IMR-90 (cell line): ENCODE data around the gene RGMA. TPM values are rescaled to one million over a fixed set of nuclear protein-coding genes. Genes with fewer than 3 reads are reported as not detected.

Experiments
- ATAC-seq: fragments of 200-7000 bp; cut with Tn5 transposase; 2 replicates; pipeline ENCODE4 v1.9.1; 2020; ENCODE audit warnings: low read depth, mild to moderate bottlenecking, moderate library complexity
- BruUV-seq: library from RNA; stranded (reverse); fragments of 400-500 nt; replicated peaks from 2 replicates; lab custom pipeline; 2021; lab: Mats Ljungman, UMichigan
- CTCF ChIA-PET: fragments of 300-600 bp; formaldehyde crosslinking; extraction: SDS; loops from one replicate; lab custom pipeline; 2021; ENCODE audit warnings: antibody characterized with exemption; lab: Yijun Ruan, JAX
- POLR2A ChIA-PET: fragments of 300-600 bp; sonication (Branson Sonifier 250); formaldehyde crosslinking; loops from one replicate; lab custom pipeline; 2022; ENCODE audit warnings: antibody characterized with exemption; ENCODE audit not compliant: unreplicated experiment; lab: Charles Lee
- DNase-seq: peaks from one replicate; pipeline ENCODE4 v3.0.0; 2013
- H2AFZ ChIP-seq: replicated peaks from 2 replicates; pipeline ENCODE3; 2013; ENCODE audit warnings: low read length, mild to moderate bottlenecking; ENCODE audit not compliant: poor library complexity
- H2AK5ac ChIP-seq: 2 replicates; pipeline ENCODE4 v1.6.1; 2013; ENCODE audit warnings: low read depth, low read length, inconsistent platforms
- H2AK9ac ChIP-seq: replicated peaks from 2 replicates; pipeline ENCODE3; 2013; ENCODE audit warnings: mild to moderate bottlenecking, low read depth, low read length, moderate library complexity; ENCODE audit not compliant: poor library complexity
- H2BK120ac ChIP-seq: 2 replicates; pipeline ENCODE4 v1.6.1; 2013; ENCODE audit warnings: low read depth, low read length, inconsistent platforms
- H2BK15ac ChIP-seq: 3 replicates; pipeline ENCODE4 v1.6.1; 2013; ENCODE audit warnings: low read depth, low read length, inconsistent platforms
- H2BK20ac ChIP-seq: 2 replicates; pipeline ENCODE4 v1.6.1; 2013; ENCODE audit warnings: low read depth, mild to moderate bottlenecking, inconsistent platforms, low read length, moderate library complexity
- H2BK5ac ChIP-seq: 2 replicates; pipeline ENCODE4 v1.6.1; 2013; ENCODE audit warnings: mild to moderate bottlenecking, low read depth, low read length, inconsistent platforms; ENCODE audit not compliant: poor library complexity, severe bottlenecking
- H3K14ac ChIP-seq: replicated peaks from 2 replicates; pipeline ENCODE4 v1.6.1; 2013; ENCODE audit warnings: low read depth, low read length, inconsistent platforms
- H3K18ac ChIP-seq: 2 replicates; pipeline ENCODE4 v1.6.1; 2013; ENCODE audit warnings: low read depth, low read length, control low read depth
- H3K23ac ChIP-seq: 2 replicates; pipeline ENCODE4 v1.6.1; 2013; ENCODE audit warnings: low read depth, low read length, inconsistent platforms
- H3K27ac ChIP-seq: 2 replicates; pipeline ENCODE4 v1.5.1; 2013; ENCODE audit warnings: mild to moderate bottlenecking, control low read depth, low read length; ENCODE audit not compliant: insufficient read depth
- H3K27me3 ChIP-seq: 2 replicates; pipeline ENCODE4 v1.6.1; 2013; ENCODE audit warnings: low read length; ENCODE audit not compliant: control insufficient read depth, insufficient read depth
- H3K36me3 ChIP-seq: 2 replicates; pipeline ENCODE4 v1.6.1; 2013; ENCODE audit warnings: low read length, mixed read lengths; ENCODE audit not compliant: control insufficient read depth, insufficient read depth
- H3K4ac ChIP-seq: 2 replicates; pipeline ENCODE4 v1.6.1; 2013; ENCODE audit warnings: low read depth, low read length, inconsistent platforms
- H3K4me1 ChIP-seq: 2 replicates; pipeline ENCODE4 v1.6.1; 2013; ENCODE audit warnings: low read length, mixed read lengths; ENCODE audit not compliant: control insufficient read depth, insufficient read depth
- H3K4me2 ChIP-seq: 2 replicates; pipeline ENCODE4 v1.6.1; 2013; ENCODE audit warnings: low read depth, mild to moderate bottlenecking, control low read depth, low read length, moderate library complexity
- H3K4me3 ChIP-seq: 2 replicates; pipeline ENCODE4 v1.5.1; 2013; ENCODE audit warnings: low read depth, mild to moderate bottlenecking, control low read depth, low read length, moderate library complexity; ENCODE audit not compliant: insufficient read depth
- H3K56ac ChIP-seq: 2 replicates; pipeline ENCODE4 v1.6.1; 2013; ENCODE audit warnings: low read length, inconsistent platforms; ENCODE audit not compliant: insufficient read depth; ENCODE audit errors: extremely low read depth
- H3K79me1 ChIP-seq, 2 experiments: 2 replicates each; pipeline ENCODE4 v1.6.1; 2013; ENCODE audit warnings: low read length in 2 of 2, inconsistent platforms in 1 of 2, low read depth in 1 of 2
- H3K9ac ChIP-seq: 2 replicates; pipeline ENCODE4 v1.6.1; 2013; ENCODE audit warnings: low read depth, low read length, control low read depth
- H3K9me1 ChIP-seq: 2 replicates; pipeline ENCODE4 v1.6.1; 2013; ENCODE audit warnings: low read length, inconsistent platforms; ENCODE audit not compliant: insufficient read depth
- H3K9me3 ChIP-seq: 2 replicates; pipeline ENCODE4 v1.6.1; 2013; ENCODE audit warnings: low read length; ENCODE audit not compliant: control insufficient read depth, insufficient read depth
- H4K20me1 ChIP-seq: 2 replicates; pipeline ENCODE4 v1.6.1; 2013; ENCODE audit warnings: low read length, inconsistent platforms; ENCODE audit not compliant: insufficient read depth
- H4K5ac ChIP-seq: 2 replicates; pipeline ENCODE4 v1.6.1; 2013; ENCODE audit warnings: mild to moderate bottlenecking, low read depth, low read length, control low read depth
- H4K8ac ChIP-seq, 2 experiments: 2 replicates each; pipeline ENCODE4 v1.6.1; 2013; ENCODE audit warnings: low read depth in 2 of 2, low read length in 2 of 2, control low read depth in 1 of 2, inconsistent platforms in 1 of 2
- H4K91ac ChIP-seq: 2 replicates; pipeline ENCODE4 v1.6.1; 2013; ENCODE audit warnings: low read depth, low read length, inconsistent platforms; ENCODE audit not compliant: insufficient read depth
- BHLHE40 ChIP-seq: fragments of 150-350 bp; IDR thresholded peaks from 2 replicates; pipeline ENCODE4 v1.6.1; 2016; ENCODE audit warnings: mild to moderate bottlenecking, low read depth, low read length
- CEBPB ChIP-seq: IDR thresholded peaks from 2 replicates; pipeline ENCODE4 v1.6.1; 2012; ENCODE audit warnings: low read depth, low read length, improper control_type of control experiment
- CHD1 ChIP-seq: IDR thresholded peaks from 2 replicates; pipeline ENCODE4 v1.6.1; 2012; ENCODE audit warnings: low read depth, low read length, improper control_type of control experiment
- ELK1 ChIP-seq: fragments of 150-350 bp; IDR thresholded peaks from 2 replicates; pipeline ENCODE4 v1.6.1; 2016; ENCODE audit warnings: low read depth, mild to moderate bottlenecking, low read length, moderate library complexity, borderline replicate concordance
- FOS ChIP-seq: fragments of 150-350 bp; IDR thresholded peaks from 2 replicates; pipeline ENCODE4 v1.6.1; 2016; ENCODE audit warnings: low read depth, low read length
- MAFK ChIP-seq: IDR thresholded peaks from 2 replicates; pipeline ENCODE4 v1.6.1; 2012; ENCODE audit warnings: low read depth, low read length, improper control_type of control experiment
- MAZ ChIP-seq: IDR thresholded peaks from 2 replicates; pipeline ENCODE4 v1.6.1; 2012; ENCODE audit warnings: low read depth, mild to moderate bottlenecking, low read length, improper control_type of control experiment, moderate library complexity, borderline replicate concordance
- MXI1 ChIP-seq: IDR thresholded peaks from 2 replicates; pipeline ENCODE4 v1.6.1; 2012; ENCODE audit warnings: low read depth, mild to moderate bottlenecking, low read length, moderate library complexity, borderline replicate concordance
- NFE2L2 ChIP-seq: fragments of 150-350 bp; IDR thresholded peaks from 2 replicates; pipeline ENCODE4 v1.6.1; 2016; ENCODE audit warnings: low read depth, mild to moderate bottlenecking, low read length
- POLR2A ChIP-seq: IDR thresholded peaks from 2 replicates; pipeline ENCODE4 v1.6.1; 2012; ENCODE audit warnings: mild to moderate bottlenecking, low read depth, low read length
- RAD21 ChIP-seq: IDR thresholded peaks from 2 replicates; pipeline ENCODE4 v1.6.1; 2012; ENCODE audit warnings: low read length, improper control_type of control experiment
- RCOR1 ChIP-seq: IDR thresholded peaks from 2 replicates; pipeline ENCODE4 v1.6.1; 2012; ENCODE audit warnings: mild to moderate bottlenecking, low read length, improper control_type of control experiment; ENCODE audit not compliant: insufficient replicate concordance
- RFX5 ChIP-seq: IDR thresholded peaks from 2 replicates; pipeline ENCODE4 v1.8.0; 2012; ENCODE audit warnings: low read depth, mild to moderate bottlenecking, low read length, moderate library complexity
- SMC3 ChIP-seq: fragments of 150-350 bp; IDR thresholded peaks from 2 replicates; pipeline ENCODE4 v1.6.1; 2016; ENCODE audit warnings: low read depth, mild to moderate bottlenecking, antibody characterized with exemption, low read length, moderate library complexity
- WGBS, 2 experiments: methylation state at CpG; one replicate each; pipeline versions ENCODE4 v1.1.5 to v1.1.7; 2013; ENCODE audit warnings: missing lambda C conversion rate in 2 of 2; ENCODE audit not compliant: insufficient read length in 1 of 2; ENCODE audit errors: extremely low coverage in 2 of 2; 5-methylcytosine and 5-hydroxymethylcytosine counted together
- dilution Hi-C: fragments of 300-500 bp; cut with HindIII; formaldehyde crosslinking; loops from one replicate; pipeline ENCODE4 v1.14.3; 2018; ENCODE audit warnings: low sequenced_read_pairs; ENCODE audit not compliant: unreplicated experiment
- in situ Hi-C: fragments of 300-500 bp; cut with MboI; formaldehyde crosslinking; loops from 3 replicates; pipeline ENCODE4 v1.14.3; 2019; ENCODE audit warnings: low sequenced_read_pairs, inconsistent platforms, mixed read lengths
- intact Hi-C: fragments of 100-400 bp; cut with micrococcal nuclease; formaldehyde crosslinking; loops from 2 replicates; pipeline ENCODE4 v1.10.0; 2022
- polyA plus RNA-seq, 3 experiments: library from polyadenylated mRNA; depleted of rRNA; stranded (reverse); fragments of >200 nt; gene quantifications; 2 replicates each; pipeline ENCODE4 v1.2.3, GENCODE V29; 2012; ENCODE audit warnings: low replicate concordance in 1 of 3
- total RNA-seq: library from RNA; depleted of rRNA; stranded (reverse); fragments of >200 nt; gene quantifications from 2 replicates; pipeline ENCODE4 v1.2.3, GENCODE V29; 2012
- TF ChIP-seq, protein P1 (sequence below): fragments of 150-350 bp; IDR thresholded peaks from 2 replicates; pipeline ENCODE4 v1.6.1; 2017; ENCODE audit warnings: mild to moderate bottlenecking, antibody characterized with exemption, low read length, low read depth
- TF ChIP-seq, protein P2 (sequence below): conservative IDR thresholded peaks from 2 replicates; pipeline ENCODE4 v1.5.1; 2012; ENCODE audit warnings: mild to moderate bottlenecking, low read depth, low read length, improper control_type of control experiment

RGMA gene
- total and polyA plus RNA-seq, 2 of the 4 experiments (the other 2 are of a cell fraction): 0.18 to 0.26 TPM

DNA sequence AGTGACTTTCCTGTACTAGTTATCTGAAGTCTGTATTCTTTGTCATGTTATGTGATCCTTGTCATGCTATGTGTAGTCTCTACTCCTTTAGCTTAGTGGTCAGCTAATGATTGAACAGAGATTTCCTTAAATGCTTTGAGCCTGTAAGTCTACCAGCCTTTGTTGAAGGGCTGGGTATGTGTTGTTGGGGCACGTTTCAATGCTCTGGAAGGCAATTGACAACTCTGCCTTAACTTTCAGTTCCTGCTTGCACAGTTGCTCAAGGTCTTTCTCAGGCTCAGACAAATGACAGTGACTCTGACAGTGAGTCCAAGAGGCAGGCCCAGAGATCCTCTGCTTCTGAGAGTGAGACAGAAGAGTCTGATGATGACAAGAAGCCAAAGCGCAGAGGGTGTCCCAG is 99.5 kb downstream of the RGMA start:
- in situ Hi-C loops: loop anchor here (25.0 kb wide), 1 partner anchor 2002 kb away; the partner anchor contains the start of gene PRC1
- dilution Hi-C loops: no loop called here
- BruUV-seq: no TSS peak

More for the DNA sequence above, 99.5 kb downstream of the RGMA start:
- TF ChIP-seq NFE2L2 (no peak), RAD21 (no peak), RFX5 (no peak), FOS (no peak), POLR2A (no peak), RCOR1 (no peak), ELK1 (no peak), MXI1 (no peak), BHLHE40 (no peak), SMC3 (no peak), MAZ (no peak), MAFK (no peak), CHD1 (no peak), CEBPB (no peak)
- TF ChIP-seq, protein P1, sequence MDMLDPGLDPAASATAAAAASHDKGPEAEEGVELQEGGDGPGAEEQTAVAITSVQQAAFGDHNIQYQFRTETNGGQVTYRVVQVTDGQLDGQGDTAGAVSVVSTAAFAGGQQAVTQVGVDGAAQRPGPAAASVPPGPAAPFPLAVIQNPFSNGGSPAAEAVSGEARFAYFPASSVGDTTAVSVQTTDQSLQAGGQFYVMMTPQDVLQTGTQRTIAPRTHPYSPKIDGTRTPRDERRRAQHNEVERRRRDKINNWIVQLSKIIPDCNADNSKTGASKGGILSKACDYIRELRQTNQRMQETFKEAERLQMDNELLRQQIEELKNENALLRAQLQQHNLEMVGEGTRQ: no peak
- TF ChIP-seq, protein P2, sequence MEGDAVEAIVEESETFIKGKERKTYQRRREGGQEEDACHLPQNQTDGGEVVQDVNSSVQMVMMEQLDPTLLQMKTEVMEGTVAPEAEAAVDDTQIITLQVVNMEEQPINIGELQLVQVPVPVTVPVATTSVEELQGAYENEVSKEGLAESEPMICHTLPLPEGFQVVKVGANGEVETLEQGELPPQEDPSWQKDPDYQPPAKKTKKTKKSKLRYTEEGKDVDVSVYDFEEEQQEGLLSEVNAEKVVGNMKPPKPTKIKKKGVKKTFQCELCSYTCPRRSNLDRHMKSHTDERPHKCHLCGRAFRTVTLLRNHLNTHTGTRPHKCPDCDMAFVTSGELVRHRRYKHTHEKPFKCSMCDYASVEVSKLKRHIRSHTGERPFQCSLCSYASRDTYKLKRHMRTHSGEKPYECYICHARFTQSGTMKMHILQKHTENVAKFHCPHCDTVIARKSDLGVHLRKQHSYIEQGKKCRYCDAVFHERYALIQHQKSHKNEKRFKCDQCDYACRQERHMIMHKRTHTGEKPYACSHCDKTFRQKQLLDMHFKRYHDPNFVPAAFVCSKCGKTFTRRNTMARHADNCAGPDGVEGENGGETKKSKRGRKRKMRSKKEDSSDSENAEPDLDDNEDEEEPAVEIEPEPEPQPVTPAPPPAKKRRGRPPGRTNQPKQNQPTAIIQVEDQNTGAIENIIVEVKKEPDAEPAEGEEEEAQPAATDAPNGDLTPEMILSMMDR: no peak
- Histone ChIP-seq H3K18ac (no peak overlapping the region), H3K4me1 (no peaks in the 10 kb centered on the region), H3K27ac (no peak overlapping the region), H3K9me3 (no peaks in the 10 kb centered on the region), H2BK20ac (no peak overlapping the region), H2AK9ac (no peak overlapping the region), H2AK5ac (no peak overlapping the region), H2BK5ac (no peak overlapping the region), H4K91ac (no peak overlapping the region), H4K5ac (no peak overlapping the region), H2AFZ (no peak overlapping the region), H3K4me3 (no peak overlapping the region), H3K56ac (no peak overlapping the region), H3K4ac (no peak overlapping the region), H3K9me1 (no peaks in the 10 kb centered on the region), H4K8ac (no peak overlapping the region), H2BK120ac (no peak overlapping the region), H3K79me1 (peaks cover 31 to 35% of the 10 kb centered on the region in 2 experiments), H3K27me3 (no peaks in the 10 kb centered on the region), H3K23ac (no peak overlapping the region), H4K20me1 (peaks cover 10% of the 10 kb centered on the region), H3K9ac (no peak overlapping the region), H3K4me2 (no peak overlapping the region), H3K36me3 (peaks cover 70% of the 10 kb centered on the region), H2BK15ac (no peak overlapping the region), H3K14ac (no peak overlapping the region)
- ATAC-seq: no peak
- 71% methylated on average over 1 of the region's 2 CpGs; no CpG with 5 or more reads in 1 of the 2 experiments for WGBS, 2 experiments
- ChIA-PET POLR2A (no interaction called here), CTCF (interaction anchor here (0.6 kb wide), 1 partner anchor 15 kb away, joined by 4 read pairs; no protein-coding TSS in a partner anchor)
- no peak for DNase-seq
- intact Hi-C loops: no loop called here
